ENCODE results near the gene NPB.
A peak's percentile ranks its signal among the peaks of the same experiment; 100 is the strongest.
"Not testable (repeated sequence)": the region's sequence is repeated elsewhere in the genome, so short reads cannot be mapped to it uniquely, and the experiment has no call there.

The NPB gene

DNA sequence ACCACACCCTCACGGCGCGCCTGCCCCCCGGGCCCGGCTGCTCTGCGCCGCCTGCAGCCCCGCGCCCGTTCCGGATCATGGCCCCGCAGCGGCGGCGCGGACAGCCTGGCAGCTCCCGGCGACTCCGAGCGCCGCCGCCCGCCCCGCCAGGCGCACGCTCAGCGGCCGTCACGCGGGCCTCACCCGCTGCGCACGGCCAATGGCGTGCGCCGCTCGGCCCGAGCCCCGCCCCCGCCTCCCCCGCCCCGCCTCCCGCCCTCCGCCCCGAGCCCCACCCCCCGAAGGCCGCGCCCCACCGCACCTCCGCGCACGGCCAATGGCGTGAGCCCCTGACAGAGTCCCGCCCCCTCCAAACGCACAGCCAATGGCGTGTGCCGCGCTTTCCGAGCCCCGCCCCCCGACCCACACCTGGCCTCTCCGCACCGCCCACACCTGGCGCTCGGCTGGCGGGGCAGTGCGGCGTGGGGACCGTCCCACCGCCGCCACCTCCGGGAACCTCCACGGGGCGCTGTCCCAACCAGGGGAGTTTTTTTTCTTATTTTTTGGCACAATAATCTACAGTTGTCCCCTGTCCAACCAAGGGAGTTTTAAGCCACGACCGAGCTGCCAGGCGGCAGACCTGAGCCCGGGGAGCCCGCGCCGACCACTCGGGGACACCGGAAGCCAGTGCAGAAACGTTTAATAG is 9.4 kb downstream of the NPB start, which contains the start of gene PCYT2:
Gene PCYT2, minus strand, starts transcription at position 123 of the 685 bp plus-strand sequence. Its CDS starts 44 bp downstream, at position 79.
- DNase-seq, result peak; percentile 25 to 94 (median 83)

DNA sequence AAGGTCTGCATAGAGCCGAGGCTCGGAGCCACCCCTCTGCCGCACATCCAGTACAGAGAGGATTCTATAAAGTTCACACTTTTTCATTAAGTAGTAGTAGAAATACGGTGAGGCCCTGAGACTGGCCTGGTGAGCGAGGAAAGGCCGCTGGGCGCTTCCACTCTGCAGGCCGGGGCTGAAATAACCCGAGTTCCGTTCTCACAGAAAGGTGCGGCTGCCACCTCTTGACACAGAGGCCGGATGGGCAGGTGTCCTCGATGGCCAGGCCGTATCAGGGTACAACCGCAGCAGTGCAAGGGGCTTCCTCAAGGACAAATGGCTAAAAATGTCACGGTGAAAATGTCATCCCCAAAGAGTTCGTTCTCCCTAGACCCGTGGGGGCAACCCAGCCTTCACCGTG is 9.9 kb downstream of the NPB start:
- DNase-seq, result no peak

DNA sequence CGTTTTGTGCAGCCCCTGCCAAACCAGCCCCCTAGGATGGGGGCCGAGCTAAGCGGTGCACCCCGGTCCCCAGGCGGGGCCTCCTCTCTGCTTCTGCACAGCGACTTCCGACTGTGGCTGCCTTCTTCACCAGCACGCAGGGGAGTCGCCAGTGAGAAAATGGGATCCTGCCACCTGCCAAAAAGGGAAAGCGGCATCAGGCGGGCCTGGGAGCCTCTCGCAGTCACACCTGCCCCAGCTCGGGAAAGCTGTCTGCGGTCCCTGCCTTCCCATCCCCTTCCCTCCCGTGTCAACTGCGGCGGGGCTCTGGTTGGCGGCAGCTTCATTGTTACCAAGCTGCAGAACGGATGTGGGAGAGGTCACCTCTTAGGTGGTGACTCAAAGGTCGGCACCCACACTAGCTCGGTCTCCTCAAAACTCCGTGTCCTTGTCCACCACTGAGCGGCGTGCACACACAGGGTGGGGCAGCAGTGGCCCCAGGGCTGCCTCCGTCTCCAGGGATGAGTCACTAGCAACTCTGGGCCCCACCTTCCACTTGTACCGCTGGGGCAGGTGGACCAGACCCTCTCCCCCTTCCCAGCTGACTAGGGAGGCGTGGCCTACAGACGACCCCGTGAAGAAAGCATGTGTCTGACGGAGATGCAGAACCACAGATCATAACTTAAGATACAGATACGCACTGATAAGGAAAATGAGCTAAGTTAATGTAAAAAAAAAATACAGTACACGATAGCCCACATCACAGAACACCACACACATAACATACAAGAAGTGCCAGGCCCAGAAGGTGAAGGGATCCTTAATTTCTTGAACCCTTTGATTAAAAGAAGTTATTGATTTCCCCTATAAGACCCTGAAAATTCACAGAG is 10.6 kb downstream of the NPB start:
- no peak for DNase-seq

DNA sequence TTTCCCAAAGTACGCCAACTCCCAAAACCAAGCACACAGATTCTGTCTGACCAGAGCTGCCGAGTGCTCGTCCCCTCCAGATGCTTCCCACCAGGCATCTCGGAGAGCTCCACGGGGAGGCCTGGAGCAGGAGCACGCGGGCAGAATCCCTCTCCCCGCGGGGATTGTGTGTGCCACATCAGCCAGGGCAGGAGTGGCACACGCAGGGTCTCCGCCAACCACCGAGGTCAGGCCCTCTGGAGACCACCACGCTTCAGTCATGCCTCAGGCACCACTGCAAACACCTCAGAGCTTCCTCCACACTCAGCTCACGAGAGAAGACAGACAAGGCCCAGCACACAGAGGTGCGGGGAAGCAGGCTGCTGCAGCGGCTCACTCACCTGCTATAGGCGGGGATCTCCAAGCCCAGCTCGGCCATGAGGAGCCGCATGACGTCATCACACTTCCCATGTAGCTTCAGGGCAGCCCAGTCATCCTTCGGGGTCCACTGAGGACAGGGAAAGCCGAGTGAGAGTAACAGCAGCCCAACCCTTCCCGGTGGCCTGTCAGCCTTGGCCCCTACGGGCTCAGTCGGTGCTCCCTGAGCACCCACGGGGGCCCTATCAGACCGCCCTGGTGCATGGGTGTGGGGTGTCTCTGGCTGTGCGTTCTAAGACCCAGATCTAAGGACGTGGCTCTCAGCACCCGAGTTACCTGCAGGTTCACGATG is 11.5 kb downstream of the NPB start:
- no peak for DNase-seq

DNA sequence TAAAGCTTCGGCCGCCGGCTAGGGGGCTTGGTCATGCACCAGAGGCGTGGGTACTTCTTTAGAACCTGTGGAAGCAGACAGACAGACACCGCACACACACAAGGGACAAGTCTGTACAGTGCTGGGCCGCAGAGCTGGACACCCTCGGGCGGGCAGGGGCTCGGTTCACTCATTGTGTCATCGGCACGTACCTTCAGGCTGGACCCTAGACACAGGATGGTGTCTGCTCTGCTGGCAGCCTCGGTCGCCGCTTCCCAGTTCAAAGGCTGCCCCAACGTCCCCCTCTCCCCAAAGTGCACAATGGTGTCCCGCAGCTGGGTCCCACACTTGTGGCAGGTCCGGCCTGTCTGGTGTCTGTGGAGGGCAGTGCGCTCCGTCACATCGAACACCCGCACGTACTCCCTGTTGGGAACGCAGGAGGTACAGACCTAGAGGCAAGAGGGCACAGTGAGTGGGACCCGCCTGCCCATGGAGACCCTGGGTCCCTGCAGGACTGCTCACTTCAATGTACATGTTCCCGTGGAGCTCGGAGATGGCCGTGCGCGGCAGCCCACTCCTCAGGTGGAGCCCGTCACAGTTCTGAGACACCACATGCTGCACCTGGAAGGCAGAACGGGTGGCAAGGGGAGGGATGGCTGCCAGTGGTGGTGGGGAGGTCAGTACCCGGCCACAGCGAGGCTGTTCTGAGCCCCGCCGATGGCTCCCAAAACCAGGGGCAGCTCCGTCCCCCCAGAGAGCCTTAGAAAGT is 12.2 kb downstream of the NPB start:
- DNase-seq, result no peak

DNA sequence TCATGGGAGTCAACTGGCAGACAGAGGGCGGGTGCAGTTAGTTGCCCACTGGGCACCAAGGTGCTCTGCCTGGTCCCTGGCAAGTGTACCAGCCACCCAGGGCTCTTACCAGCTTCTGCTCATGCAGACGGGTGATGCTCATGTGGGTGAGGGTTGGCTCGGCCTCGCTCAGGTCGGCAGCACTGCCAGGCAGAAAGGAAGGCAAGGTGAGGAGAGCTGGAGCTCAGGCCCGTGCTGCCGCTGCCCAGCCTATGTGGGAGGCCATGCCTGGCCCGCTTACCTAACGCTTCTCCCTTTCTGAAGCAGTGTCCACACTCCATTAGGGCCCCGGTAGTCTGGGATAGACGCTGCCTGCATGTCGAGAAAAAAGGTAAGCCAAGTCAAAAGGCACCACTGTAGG is 13.3 kb downstream of the NPB start:
- no peak for DNase-seq

DNA sequence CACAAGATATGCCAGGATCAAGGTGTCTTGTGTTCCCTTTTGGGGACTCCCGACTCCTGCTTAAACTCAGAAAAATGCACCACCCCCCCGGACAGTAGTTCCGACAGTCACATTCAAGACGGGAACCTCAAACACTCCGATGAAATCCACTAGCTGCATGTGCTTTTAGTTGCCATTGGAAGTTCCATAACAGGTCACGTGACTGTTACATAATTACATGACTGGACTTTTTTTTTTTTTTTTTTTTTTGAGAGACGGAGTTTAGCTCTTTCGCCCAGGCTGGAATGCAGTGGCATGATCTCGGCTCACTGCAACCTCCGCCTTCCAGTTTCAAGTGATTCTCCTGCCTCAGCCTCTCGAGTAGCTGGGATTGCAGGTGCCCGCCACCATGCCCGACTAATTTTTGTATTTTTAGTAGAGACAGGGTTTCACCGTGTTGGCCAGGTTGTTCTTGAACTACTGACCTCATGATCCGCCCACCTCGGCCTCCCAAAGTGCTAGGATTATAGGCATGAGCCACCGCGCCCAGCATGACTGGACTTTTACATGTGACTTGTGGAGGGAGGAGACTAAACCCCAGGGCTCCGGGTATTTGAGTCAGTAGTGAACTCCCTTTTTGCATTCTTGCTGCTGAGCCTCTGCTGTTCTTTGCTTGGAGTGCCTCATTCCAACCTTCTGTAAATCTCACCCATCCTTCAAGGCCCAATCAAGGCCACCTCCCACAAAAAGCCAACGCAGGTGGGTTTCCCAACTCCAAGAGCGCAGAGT is 14.4 kb downstream of the NPB start:
- no peak for DNase-seq

DNA sequence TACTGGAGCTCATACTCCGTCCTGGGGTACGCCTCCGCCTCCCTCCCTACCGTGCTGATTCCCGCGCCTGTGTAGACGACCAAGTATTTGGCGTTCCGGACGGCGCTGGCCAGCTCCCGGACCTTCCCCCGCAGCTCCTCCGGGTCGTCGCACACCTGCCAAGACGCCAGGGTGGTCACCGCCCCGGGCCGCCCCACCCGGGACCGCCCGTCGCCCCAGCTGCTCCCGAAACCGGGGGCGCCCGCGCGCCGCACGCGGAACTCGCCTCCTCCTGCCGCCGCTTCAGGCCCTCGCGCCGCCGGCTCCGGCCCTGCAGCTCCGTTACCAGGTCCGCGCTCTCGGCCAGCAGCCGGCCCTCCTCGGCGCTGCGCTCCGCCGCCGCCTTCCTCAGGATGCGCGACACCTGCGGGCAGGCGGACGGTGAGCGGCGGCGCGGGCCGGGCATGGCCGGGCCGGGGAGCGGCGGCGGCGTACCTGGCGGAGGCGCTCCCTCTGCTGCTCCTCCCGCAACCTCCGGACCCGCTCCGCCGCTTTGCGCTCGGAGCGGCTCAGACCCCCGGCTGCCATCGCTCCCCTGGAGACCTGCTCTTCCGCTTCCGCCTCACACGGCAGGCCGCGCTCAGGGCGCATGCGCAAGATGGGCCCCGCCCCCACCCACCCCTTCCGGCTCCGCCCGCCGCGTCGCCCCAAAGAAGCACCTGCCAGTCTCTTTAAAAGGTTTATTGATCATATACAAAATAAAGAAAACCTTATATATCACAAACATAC is 15.7 kb downstream of the NPB start, which contains the start of gene SIRT7:
Gene SIRT7, minus strand, starts transcription at position 612 of the 768 bp plus-strand sequence. Its CDS starts 45 bp downstream, at position 567.
- DNase-seq, result peak in 50 of 51 donors; percentile 28 to 90 (median 72)

DNA sequence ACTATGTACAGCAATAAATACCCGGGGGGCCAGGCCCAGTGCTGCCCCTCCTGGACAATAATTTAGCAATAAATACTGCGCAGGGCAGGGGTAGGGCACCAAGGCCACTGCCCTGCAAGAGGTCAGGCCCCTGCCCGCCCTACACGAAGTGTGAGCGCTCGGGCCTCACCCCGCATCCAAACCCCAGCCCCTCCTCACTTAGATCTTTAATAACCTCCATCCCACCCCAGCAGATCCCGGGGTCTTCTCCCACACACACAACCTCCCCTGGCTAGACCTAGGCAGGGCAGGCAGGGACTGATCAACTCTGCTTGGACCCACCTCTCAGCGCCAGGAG is 16.3 kb downstream of the NPB start:
- not testable (repeated sequence) for DNase-seq

DNA sequence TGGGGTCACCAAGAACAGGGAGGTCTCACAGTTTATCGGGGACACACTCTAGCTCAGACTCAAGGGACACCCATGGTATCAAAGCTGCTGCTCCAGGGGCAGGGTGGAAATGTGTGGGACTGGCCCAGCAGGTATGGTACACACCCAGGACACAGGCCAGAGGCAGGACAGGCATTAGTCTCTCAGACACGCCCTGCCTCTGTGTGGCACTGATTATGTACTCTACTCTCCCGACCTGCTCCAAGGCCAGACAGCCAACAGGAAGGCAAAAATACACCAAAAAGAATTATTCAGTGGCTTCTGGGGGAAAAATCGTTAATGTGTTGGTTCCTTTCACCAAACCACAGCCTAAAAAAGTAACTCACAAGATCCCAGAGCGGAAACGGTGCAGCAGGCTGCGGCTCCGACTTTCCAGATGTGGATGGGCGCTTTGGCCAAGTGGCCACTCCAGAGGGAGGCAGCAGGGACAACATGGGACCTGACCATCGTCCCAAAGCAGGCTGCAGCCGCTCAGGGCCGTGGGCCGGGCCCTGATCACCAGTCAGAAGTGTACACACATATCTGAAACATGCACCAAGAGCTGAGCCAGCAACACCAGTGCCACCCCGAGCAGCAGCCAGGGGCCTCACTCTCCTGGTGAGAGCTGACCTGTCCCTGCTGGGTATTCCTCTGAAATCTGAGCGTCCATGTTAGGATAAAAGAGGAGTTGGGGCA is 17.0 kb downstream of the NPB start:
- DNase-seq, result no peak

DNA sequence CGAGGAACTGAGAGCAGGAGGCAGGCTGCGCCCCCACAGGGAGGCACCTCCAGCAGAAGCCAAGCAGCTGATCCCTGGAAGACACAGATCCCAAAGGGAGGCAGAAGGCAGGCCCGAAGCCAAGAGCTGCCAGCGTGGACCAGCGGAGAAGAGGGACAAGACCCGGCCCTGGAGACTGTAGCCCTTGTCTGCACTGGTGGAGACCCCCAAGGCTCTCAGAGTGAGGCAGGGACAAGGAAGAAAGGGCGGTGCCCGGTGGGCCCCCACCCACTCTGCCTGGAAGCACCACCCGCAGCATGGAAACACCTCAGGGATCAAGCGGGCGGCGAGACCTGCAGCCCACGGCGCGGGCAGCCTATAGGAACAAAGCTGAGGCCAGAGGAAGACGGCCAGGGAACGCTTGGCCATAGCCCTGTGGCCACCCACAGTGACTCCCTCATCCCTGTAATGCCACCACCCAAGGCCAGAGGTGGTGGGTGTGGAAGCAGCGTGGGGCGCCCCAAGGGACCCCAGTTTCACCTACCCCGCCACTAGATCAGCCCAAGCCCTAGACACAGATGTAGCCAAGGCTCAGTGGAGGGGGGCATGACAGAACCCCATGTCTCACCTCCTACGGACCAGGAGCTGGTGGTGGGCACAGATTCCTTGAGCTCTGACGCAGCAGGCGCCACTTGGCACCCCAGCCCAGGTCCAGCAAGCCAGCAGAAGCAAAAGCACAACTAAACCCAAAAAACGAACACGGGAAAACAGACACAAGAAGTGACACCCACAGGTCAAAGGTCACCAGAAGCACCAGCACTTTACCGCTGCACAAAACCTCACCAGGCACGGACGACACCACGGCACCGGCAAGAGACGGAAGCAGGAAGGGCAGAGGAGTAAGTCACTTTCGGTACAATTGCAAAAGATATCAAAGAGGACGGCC is 18.8 kb downstream of the NPB start:
- DNase-seq, result peak in 3 of 51 donors; percentile 15 to 22 (median 17)

DNA sequence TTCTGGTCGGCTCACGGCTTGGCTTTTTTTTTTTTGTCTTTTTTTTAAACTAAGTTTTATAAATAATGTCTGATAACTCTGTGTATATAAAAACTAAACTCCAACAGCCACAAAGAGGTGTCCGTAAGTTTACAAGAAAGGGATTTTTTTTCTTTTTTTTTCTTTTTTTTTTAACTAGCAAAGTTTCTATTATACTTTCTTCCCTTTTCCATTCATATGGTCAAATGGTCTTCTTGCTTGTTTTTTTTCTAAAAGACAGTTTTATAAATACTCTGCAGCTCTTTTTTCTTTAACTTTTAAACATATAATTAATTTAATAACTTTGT is 19.5 kb downstream of the NPB start:
- DNase-seq, result no peak

DNA sequence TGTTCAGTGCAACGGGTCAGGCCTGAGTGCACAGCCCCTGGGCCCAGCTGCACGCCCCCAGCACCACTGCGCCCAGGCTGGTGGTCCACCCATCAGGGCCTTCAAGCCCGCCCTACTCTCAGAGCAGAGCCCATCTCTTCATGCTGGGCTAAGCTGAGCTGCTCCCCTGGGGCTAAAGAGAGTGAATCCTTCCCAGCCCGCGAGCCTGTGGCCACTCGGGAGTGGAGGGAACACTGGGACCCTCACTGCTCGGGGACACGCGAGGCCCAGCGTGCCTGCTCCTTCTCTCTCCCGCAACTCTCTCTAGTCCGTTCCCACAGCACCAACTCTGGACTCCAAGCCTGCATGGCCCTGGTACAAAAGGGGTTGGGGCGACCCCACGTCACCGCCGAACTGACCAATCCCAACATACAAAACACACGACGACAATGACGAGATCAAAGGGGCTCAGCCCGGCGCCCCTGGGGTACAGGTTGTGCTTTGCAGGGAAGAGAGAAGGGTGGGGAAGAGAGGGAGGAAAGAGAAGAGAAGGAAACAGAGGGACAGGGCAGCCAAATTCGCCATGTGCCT is 20.0 kb downstream of the NPB start:
- no peak for DNase-seq

DNA sequence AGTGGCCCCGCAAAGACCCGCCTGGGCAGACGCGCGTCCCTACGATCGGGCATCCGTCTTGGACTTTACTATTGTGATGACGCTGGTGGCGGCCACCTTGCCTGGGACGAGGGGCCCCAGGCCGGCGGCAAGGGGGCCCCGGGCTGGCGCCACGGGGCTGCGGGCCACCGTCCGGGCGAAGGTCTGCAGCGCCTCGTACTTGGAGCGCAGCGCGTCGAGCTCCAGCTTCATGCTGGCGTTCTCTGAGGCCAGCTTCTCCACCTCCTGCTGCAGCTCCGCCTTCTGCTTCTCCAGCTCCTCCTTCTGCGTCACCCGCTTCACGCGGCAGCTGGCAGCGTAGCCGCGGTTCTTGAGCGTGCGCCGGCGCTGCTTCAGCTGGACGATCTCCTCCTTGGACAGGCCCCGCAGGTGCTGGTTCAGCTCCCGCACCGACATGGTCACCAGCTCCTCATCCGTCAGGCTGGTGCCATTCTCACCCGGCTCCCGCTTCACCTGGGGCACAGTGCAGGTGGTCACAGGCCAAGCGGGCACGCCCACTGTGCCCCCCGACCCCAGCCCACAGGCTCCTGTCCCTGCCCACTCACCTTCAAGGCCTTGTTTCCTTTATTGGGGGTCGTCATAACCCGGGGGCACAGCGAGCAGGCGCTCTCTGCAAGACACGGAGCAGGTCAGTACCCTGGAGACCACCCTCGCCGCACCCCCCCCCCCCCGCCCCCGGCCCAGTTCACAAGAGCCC is 20.7 kb downstream of the NPB start:
- DNase-seq, result no peak

DNA sequence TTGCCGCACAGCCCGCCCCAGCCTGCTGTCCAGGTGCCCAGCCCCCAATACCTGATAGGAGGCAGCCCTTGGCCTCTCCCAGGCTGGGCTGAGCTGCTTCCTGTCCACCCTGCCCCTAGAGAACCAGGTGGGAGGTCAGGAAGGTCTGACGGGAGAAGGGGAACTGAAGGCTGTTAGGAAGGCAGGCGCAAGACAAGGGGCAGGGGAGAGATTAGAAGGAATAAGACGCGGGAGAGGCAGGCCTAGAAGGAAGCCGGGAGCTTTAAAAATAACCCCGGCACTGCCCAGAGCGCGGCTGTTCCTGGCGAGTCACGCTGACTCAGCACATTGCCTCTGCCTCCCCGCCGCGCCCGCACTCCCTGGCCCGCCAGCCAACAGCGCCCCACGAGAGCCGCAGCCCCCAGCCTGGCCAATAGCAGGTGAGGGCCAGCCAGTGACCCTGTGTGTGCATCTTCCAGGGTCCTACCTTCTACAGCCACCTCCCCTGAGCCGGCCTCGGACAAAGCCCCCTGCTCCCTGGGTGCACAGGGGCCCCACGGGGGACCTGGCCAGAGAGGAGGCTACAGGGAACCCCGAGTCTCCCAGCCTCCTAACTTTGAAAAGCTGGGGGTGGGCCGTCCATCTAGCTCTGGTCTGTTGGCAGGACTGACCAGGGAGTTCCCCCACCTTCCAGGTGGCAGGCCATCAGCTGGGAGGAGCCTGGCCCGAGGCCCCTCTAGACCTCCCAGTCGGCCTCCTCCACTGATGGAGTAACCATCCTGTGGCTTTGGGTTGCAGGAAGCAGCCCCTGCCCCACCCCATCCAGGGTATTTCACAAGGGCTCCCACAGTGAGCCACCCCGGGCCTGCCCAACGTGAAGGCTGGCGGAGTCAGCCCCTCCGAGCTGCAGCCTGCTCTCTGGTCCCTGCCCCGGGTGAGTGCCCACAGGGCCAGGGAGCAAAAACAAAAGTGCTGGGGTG is 21.5 kb downstream of the NPB start:
- DNase-seq, result peak in 34 of 51 donors; percentile 7 to 66 (median 40)

All from hypothalamus (tissue), 51 donors.